Activated CD8-positive, alpha-beta memory T cell treated with anti-CD3 and anti-CD28 coated beads for 36 hours (primary cell): ENCODE results near the gene CLCNKA. TPM values are rescaled to one million over a fixed set of nuclear protein-coding genes. Genes with fewer than 3 reads are reported as not detected.
"Not testable (repeated sequence)": the region's sequence is repeated elsewhere in the genome, so short reads cannot be mapped to it uniquely, and the experiment has no call there.

Experiments used
- CTCF ChIA-PET: fragments of 350-600 bp; sonication (Branson Sonifier 250); formaldehyde crosslinking; loops from one replicate; lab custom pipeline; 2021; ENCODE audit warnings: antibody characterized with exemption; lab: Charles Lee
- POLR2A ChIA-PET: fragments of 350-600 bp; sonication (Branson Sonifier 250); formaldehyde crosslinking; loops from one replicate; lab custom pipeline; 2021; ENCODE audit warnings: antibody characterized with exemption; lab: Charles Lee
- total RNA-seq, 2 experiments: library from RNA; stranded (reverse); gene quantifications; one replicate each; pipeline ENCODE4 v1.2.3, GENCODE V29; 2021

Gene CLCNKA
- total RNA-seq, 2 experiments from 2014 or later = not detected

DNA sequence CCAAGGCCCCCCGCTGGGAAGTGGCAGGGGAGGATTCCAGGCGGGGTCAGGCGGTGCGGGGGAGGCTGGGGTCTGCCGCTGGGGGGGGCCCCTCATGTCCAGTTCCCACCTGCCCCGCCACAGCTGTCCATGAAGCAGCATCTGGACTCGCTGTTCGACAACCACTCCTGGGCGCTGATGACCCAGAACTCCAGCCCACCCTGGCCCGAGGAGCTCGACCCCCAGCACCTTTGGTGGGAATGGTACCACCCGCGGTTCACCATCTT is 7.1 kb downstream of the CLCNKA start:
- POLR2A ChIA-PET = not testable (repeated sequence)
- CTCF ChIA-PET = interaction anchor here (1.2 to 1.7 kb wide), 2 partner anchors 19 to 50 kb away, joined by 3 read pairs; no protein-coding TSS in a partner anchor

DNA sequence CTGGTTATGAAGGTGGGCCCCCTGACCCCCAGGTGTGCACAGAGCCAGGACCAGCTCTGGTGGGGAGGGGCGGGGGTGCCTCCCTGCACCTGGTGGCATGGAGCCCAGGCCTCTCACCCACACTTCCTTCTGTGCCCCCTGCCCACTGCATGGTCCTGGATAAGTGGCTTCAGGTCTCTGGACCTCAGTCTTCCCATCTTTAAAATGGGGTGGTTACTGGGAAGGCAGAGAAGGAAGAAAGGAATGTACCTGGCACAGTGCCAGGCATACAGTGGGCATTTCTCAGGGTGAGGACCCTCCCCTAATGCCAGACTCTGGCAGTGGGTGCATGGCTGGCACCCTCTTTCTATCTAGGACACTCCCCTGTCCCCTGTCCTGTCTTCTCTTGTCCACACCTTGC is 7.5 kb downstream of the CLCNKA start:
- ChIA-PET CTCF (interaction anchor here (1.2 to 1.7 kb wide), 2 partner anchors 19 to 49 kb away, joined by 3 read pairs; no protein-coding TSS in a partner anchor), POLR2A (no interaction called here)

DNA sequence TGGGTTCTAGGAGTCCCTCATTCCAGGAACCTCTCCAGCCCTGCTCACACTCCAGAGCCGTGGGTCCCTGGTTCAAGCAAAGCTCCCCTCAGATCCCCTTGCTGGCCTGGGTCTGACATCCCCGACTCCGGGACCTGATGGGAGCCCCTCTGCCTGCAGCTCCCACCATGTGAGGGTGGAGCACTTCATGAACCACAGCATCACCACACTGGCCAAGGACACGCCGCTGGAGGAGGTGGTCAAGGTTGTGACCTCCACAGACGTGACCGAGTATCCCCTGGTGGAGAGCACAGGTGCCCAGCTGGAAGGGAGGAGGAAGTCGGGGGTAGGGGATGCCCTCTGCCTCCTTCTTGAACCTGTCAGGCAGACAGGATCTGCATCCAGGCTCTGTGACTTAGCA is 9.7 kb downstream of the CLCNKA start:
- CTCF ChIA-PET = interaction anchor here (1.0 kb wide), 1 partner anchor 236 kb away, joined by 3 read pairs; no protein-coding TSS in a partner anchor

GRCh38 chr1:16032388-16033102 is 10.7 kb downstream of the CLCNKA start:
- ChIA-PET CTCF (interaction anchor here (0.7 to 1.0 kb wide), 2 partner anchors 23 to 28 kb away, joined by 3 read pairs; no protein-coding TSS in a partner anchor), POLR2A (no interaction called here)

More for the DNA sequence above, 9.7 kb downstream of the CLCNKA start:
- POLR2A ChIA-PET = no interaction called here

- POLR2A ChIA-PET = not testable (repeated sequence)
- CTCF ChIA-PET = interaction anchor here (0.7 to 1.0 kb wide), 2 partner anchors 23 to 28 kb away, joined by 3 read pairs; no protein-coding TSS in a partner anchor
Observed at GRCh38 chr1:16033103-16033632, 11.3 kb downstream of the CLCNKA start.

- POLR2A ChIA-PET, CTCF ChIA-PET: not testable (repeated sequence)
Observed at GRCh38 chr1:16036461-16036860, 14.6 kb downstream of the CLCNKA start.

DNA sequence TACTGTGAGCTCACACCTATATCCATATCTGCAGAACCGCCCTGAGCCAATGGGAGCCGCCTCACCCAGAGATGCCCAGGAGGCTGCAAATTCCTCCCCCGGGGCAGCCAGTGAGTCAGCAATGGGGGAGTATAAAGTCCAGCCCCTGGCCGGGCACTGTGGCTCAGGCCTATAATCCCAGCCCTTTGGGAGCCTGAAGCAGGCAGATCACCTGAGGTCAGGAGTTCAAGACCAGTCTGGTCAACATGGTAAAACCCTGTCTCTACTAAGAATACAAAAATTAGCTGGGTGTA is 16.7 kb downstream of the CLCNKA start:
- CTCF ChIA-PET = no interaction called here
- POLR2A ChIA-PET = no interaction called here

GRCh38 chr1:16039871-16040270 is 18.0 kb downstream of the CLCNKA start:
- CTCF ChIA-PET, POLR2A ChIA-PET: not testable (repeated sequence)

GRCh38 chr1:16041200-16041599 is 19.4 kb downstream of the CLCNKA start:
- CTCF ChIA-PET = interaction anchor here (0.6 kb wide), 2 partner anchors 27 to 66 kb away, joined by 3 to 5 read pairs; no protein-coding TSS in a partner anchor
- POLR2A ChIA-PET = interaction anchor here (0.5 kb wide), 1 partner anchor 460 kb away, joined by 3 read pairs; no protein-coding TSS in a partner anchor

- CTCF ChIA-PET = interaction anchor here (0.5 kb wide), 1 partner anchor 152 kb away, joined by 4 read pairs; no protein-coding TSS in a partner anchor
- POLR2A ChIA-PET = interaction anchor here (0.5 kb wide), 1 partner anchor 461 kb away, joined by 3 read pairs; no protein-coding TSS in a partner anchor
Observed at GRCh38 chr1:16042096-16042495, 20.3 kb downstream of the CLCNKA start.

- CTCF ChIA-PET = interaction anchor here (0.5 kb wide), 1 partner anchor 152 kb away, joined by 4 read pairs; no protein-coding TSS in a partner anchor
- POLR2A ChIA-PET = not testable (repeated sequence)
Observed at GRCh38 chr1:16042654-16043053, 20.8 kb downstream of the CLCNKA start.

- POLR2A ChIA-PET = no interaction called here
- CTCF ChIA-PET = interaction anchor here (0.6 kb wide), 1 partner anchor 379 kb away, joined by 3 read pairs; no protein-coding TSS in a partner anchor
Observed at GRCh38 chr1:16043521-16043920, 21.7 kb downstream of the CLCNKA start, which contains the start of gene CLCNKB. CLCNKB (plus strand) TSS chr1:16043782; CDS start chr1:16044493, 711 bp downstream.

DNA sequence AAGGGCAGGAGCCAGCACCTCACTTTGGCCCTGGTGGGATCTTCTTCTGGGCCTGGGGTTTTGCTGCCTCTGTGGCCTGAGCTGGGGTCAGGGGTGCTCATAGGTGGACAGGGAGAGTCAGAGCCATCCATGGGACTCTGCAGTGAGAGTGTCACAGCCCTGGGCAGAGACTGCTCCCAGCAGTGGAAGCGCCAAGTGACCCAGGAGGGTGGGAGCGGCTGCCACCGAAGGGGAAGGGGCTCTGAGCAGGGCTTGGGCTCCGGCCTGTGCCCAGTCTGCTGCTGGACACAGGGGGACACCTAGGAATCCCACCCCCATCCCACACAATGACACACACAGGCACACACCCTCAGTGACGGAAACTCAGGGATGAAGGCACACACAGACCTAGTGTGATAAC is 22.1 kb downstream of the CLCNKA start:
- POLR2A ChIA-PET = no interaction called here
- CTCF ChIA-PET = interaction anchor here (0.6 to 1.5 kb wide), 2 partner anchors 11 to 379 kb away, joined by 3 read pairs; no protein-coding TSS in a partner anchor

DNA sequence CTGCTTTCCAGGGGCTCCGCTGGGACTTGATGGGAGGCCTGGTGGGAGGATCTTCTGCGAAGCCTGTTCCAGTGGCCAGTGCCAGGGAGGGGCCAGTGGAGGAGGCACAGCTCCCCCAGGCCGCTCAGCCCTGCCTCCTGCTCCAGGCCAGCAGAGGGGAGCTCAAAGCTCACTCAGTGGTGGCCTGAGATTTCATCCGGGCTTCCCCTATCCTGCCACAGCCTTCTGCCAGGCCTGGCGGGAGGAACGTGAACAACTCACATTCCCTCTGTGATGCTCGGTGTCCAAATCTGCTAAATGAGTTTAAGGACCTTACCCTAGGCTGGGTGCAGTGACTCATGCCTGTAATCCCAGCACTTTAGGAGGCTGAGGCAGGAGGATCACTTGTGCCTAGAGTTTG is 25.0 kb downstream of the CLCNKA start:
- POLR2A ChIA-PET = interaction anchor here (0.6 kb wide), 1 partner anchor 15 kb away, joined by 3 read pairs; no protein-coding TSS in a partner anchor

GRCh38 chr1:16047791-16048475 is 26.1 kb downstream of the CLCNKA start:
- ChIA-PET CTCF (no interaction called here), POLR2A (no interaction called here)

More for the DNA sequence above, 25.0 kb downstream of the CLCNKA start:
- CTCF ChIA-PET = no interaction called here

DNA sequence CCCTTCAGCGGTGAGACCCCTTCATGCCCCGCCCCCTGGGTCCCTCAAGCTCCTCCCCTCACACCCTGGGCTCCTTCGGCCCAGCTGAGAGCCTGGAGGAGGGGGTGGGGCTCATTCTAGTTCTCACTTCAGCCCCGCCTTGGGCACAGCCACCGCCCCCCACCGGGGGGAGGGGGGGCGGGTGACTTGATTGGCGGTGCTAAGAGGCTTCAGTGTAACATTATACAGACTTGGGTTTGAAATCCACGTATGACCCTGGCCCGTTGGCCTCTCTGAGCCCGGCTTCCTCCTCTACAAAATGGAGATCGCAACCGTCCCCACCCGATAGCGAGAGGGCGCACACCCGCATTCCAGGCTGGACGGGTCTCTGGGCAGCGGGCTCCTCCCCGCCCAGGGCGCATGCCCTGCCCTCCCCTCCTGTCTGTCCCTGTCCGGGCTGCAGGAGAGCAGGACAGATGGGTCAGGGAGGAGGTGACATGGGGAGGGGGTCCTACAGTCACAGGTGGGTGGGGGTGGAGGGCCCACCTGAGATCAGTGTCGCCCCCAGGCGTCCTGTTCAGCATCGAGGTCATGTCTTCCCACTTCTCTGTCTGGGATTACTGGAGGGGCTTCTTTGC is 26.8 kb downstream of the CLCNKA start:
- POLR2A ChIA-PET = no interaction called here
- CTCF ChIA-PET = no interaction called here

GRCh38 chr1:16050328-16050727 is 28.5 kb downstream of the CLCNKA start:
- POLR2A ChIA-PET = no interaction called here
- CTCF ChIA-PET = no interaction called here

DNA sequence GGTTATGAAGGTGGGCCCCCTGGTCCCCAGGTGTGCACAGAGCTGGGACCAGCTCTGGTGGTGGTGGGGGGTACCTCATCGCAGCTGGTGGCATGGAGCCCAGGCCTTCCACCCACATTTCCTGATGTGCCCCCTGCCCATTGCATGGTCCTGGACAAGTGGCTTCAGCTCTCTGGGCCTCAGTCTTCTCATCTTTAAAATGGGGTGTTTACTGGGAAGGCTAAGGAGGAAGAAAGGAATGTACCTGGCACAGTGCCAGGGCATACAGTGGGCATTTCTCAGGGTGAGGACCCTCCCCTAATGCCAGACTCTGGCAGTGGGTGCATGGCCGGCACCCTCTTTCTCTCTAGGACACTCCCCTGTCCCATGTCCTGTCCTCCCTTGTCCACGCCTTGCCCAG is 29.2 kb downstream of the CLCNKA start:
- POLR2A ChIA-PET = no interaction called here
- CTCF ChIA-PET = no interaction called here

GRCh38 chr1:16051949-16052348 is 30.1 kb downstream of the CLCNKA start:
- POLR2A ChIA-PET, CTCF ChIA-PET: not testable (repeated sequence)
